H9 (cell line): ENCODE results near the gene LETM1. TPM values are rescaled to one million over a fixed set of nuclear protein-coding genes. Genes with fewer than 3 reads are reported as not detected.

Source experiments
- DNase-seq: peaks from one replicate; pipeline ENCODE4 v3.0.0-alpha.2; 2017
- H2AFZ ChIP-seq: one replicate; pipeline ENCODE4 v1.6.1; 2013; ENCODE audit warnings: mild to moderate bottlenecking, low read length, control low read depth, moderate library complexity
- H2AK5ac ChIP-seq: 2 replicates; pipeline ENCODE4 v1.6.1; 2013; ENCODE audit warnings: low read length, control low read depth, mixed read lengths; ENCODE audit not compliant: insufficient read length
- H2BK120ac ChIP-seq: one replicate; pipeline ENCODE4 v1.6.1; 2013; ENCODE audit warnings: low read depth, mild to moderate bottlenecking, low read length, control low read depth, inconsistent platforms; ENCODE audit not compliant: poor library complexity, severe bottlenecking
- H2BK12ac ChIP-seq: 2 replicates; pipeline ENCODE4 v1.6.1; 2013; ENCODE audit warnings: low read length, control low read depth, mixed read lengths, low read depth; ENCODE audit not compliant: insufficient read length
- H2BK15ac ChIP-seq: 2 replicates; pipeline ENCODE4 v1.6.1; 2013; ENCODE audit warnings: low read depth, low read length, control low read depth
- H2BK20ac ChIP-seq: one replicate; pipeline ENCODE4 v1.6.1; 2013; ENCODE audit warnings: low read depth, mild to moderate bottlenecking, low read length, control low read depth, inconsistent platforms; ENCODE audit not compliant: poor library complexity, severe bottlenecking
- H2BK5ac ChIP-seq: 2 replicates; pipeline ENCODE4 v1.6.1; 2013; ENCODE audit warnings: low read length, control low read depth, mixed read lengths; ENCODE audit not compliant: insufficient read length
- H3K14ac ChIP-seq: 2 replicates; pipeline ENCODE4 v1.6.1; 2013; ENCODE audit warnings: low read length, control low read depth; ENCODE audit not compliant: insufficient read depth
- H3K18ac ChIP-seq: 2 replicates; pipeline ENCODE4 v1.6.1; 2013; ENCODE audit warnings: low read depth, mild to moderate bottlenecking, mixed read lengths, low read length, control low read depth; ENCODE audit not compliant: insufficient read length
- H3K23ac ChIP-seq: 2 replicates; pipeline ENCODE4 v1.6.1; 2013; ENCODE audit warnings: low read length, control low read depth, mixed read lengths, low read depth; ENCODE audit not compliant: insufficient read length
- H3K23me2 ChIP-seq: 2 replicates; pipeline ENCODE4 v1.6.1; 2013; ENCODE audit warnings: low read depth, mild to moderate bottlenecking, mixed read lengths, low read length, control low read depth; ENCODE audit not compliant: insufficient read length, poor library complexity, severe bottlenecking
- H3K27ac ChIP-seq: 2 replicates; pipeline ENCODE4 v1.5.1; 2013; ENCODE audit warnings: low read length, control low read depth, mixed read lengths, low read depth; ENCODE audit not compliant: insufficient read length
- H3K27me3 ChIP-seq: 2 replicates; pipeline ENCODE4 v1.6.1; 2013; ENCODE audit warnings: low read length, control low read depth, inconsistent platforms; ENCODE audit not compliant: insufficient read depth
- H3K4ac ChIP-seq: 2 replicates; pipeline ENCODE4 v1.6.1; 2013; ENCODE audit warnings: low read depth, mild to moderate bottlenecking, control low read depth, inconsistent platforms, low read length, moderate library complexity
- H3K4me1 ChIP-seq: 2 replicates; pipeline ENCODE4 v1.6.1; 2013; ENCODE audit warnings: low read length, control low read depth, inconsistent platforms; ENCODE audit not compliant: insufficient read depth
- H3K4me2 ChIP-seq: 2 replicates; pipeline ENCODE4 v1.6.1; 2013; ENCODE audit warnings: low read length, control low read depth, mixed read lengths; ENCODE audit not compliant: insufficient read length, insufficient read depth
- H3K56ac ChIP-seq: 2 replicates; pipeline ENCODE4 v1.6.1; 2013; ENCODE audit warnings: low read depth, mild to moderate bottlenecking, mixed read lengths, low read length, control low read depth; ENCODE audit not compliant: insufficient read length
- H3K79me1 ChIP-seq: 2 replicates; pipeline ENCODE4 v1.6.1; 2013; ENCODE audit warnings: low read depth, mild to moderate bottlenecking, moderate library complexity, low read length, control low read depth, inconsistent platforms; ENCODE audit not compliant: insufficient read depth, poor library complexity, severe bottlenecking
- H3K79me2 ChIP-seq: 2 replicates; pipeline ENCODE4 v1.6.1; 2013; ENCODE audit warnings: low read length, control low read depth, inconsistent platforms; ENCODE audit not compliant: insufficient read depth
- H3K9ac ChIP-seq: 2 replicates; pipeline ENCODE4 v1.6.1; 2013; ENCODE audit warnings: low read length, control low read depth, mixed read lengths; ENCODE audit not compliant: insufficient read length; ENCODE audit errors: extremely low read depth
- H3K9me3 ChIP-seq: one replicate; pipeline ENCODE4 v1.6.1; 2013; ENCODE audit warnings: low read depth, low read length, inconsistent platforms; ENCODE audit not compliant: control insufficient read depth
- H3T11ph ChIP-seq: one replicate; pipeline ENCODE4 v1.6.1; 2013; ENCODE audit warnings: mild to moderate bottlenecking, low read length, control low read depth, inconsistent platforms
- H4K20me1 ChIP-seq: one replicate; pipeline ENCODE4 v1.6.1; 2013; ENCODE audit not compliant: control insufficient read depth, insufficient read length, insufficient read depth
- H4K5ac ChIP-seq: 2 replicates; pipeline ENCODE4 v1.6.1; 2013; ENCODE audit warnings: low read depth, mild to moderate bottlenecking, mixed read lengths, low read length, control low read depth; ENCODE audit not compliant: insufficient read length
- H4K8ac ChIP-seq: replicated peaks from 2 replicates; pipeline ENCODE4 v1.6.1; 2013; ENCODE audit warnings: low read length, control low read depth, mixed read lengths, low read depth; ENCODE audit not compliant: insufficient read length
- H4K91ac ChIP-seq: 2 replicates; pipeline ENCODE4 v1.6.1; 2013; ENCODE audit warnings: low read depth, mild to moderate bottlenecking, moderate library complexity, mixed read lengths, low read length, control low read depth; ENCODE audit not compliant: insufficient read length
- H3K27ac Mint-ChIP-seq, 3 experiments: 2 replicates in 2 of 3; 3 replicates in 1 of 3; pipeline ENCODE4 v1.8.0; 2020 to 2021; ENCODE audit warnings: mixed read lengths in 3 of 3, mild to moderate bottlenecking in 1 of 3, moderate library complexity in 1 of 3
- H3K27me3 Mint-ChIP-seq: 2 replicates; pipeline ENCODE4 v1.8.0; 2021; ENCODE audit warnings: low read depth, mild to moderate bottlenecking, moderate library complexity, mixed read lengths
- H3K36me3 Mint-ChIP-seq, 3 experiments: 2 replicates in 2 of 3; 3 replicates in 1 of 3; pipeline ENCODE4 v1.8.0; 2020 to 2021; ENCODE audit warnings: low read depth in 3 of 3, mixed read lengths in 3 of 3; ENCODE audit not compliant: insufficient read depth in 1 of 3
- H3K4me1 Mint-ChIP-seq, 2 experiments: 2 replicates each; pipeline ENCODE4 v1.8.0; 2020; ENCODE audit warnings: mixed read lengths in 2 of 2
- H3K4me3 Mint-ChIP-seq, 2 experiments: 2 replicates in 1 of 2; 3 replicates in 1 of 2; pipeline ENCODE4 v1.8.0; 2020 to 2021; ENCODE audit warnings: mild to moderate bottlenecking in 2 of 2, mixed read lengths in 2 of 2, moderate library complexity in 1 of 2
- H3K9me3 Mint-ChIP-seq, 2 experiments: 2 replicates in 1 of 2; 3 replicates in 1 of 2; pipeline ENCODE4 v1.8.0; 2020; ENCODE audit warnings: mild to moderate bottlenecking in 2 of 2, mixed read lengths in 2 of 2, moderate library complexity in 1 of 2
- WGBS: extraction: QIAGEN DNeasy Blood & Tissue Kit; methylation state at CpG from one replicate; pipeline ENCODE4 v1.1.7; 2013; ENCODE audit warnings: missing lambda C conversion rate, low lambda C conversion rate, mixed read lengths; ENCODE audit not compliant: insufficient read length; ENCODE audit errors: extremely low coverage; 5-methylcytosine and 5-hydroxymethylcytosine counted together
- total RNA-seq: library from RNA; stranded (reverse); gene quantifications from 2 replicates; pipeline ENCODE4 v1.2.1, GENCODE V29; 2021
- TF ChIP-seq, protein P1 (sequence below): fragments of 200-600 bp; sonication (generic); conservative IDR thresholded peaks from 3 replicates; pipeline ENCODE4 v1.8.0; 2021; ENCODE audit warnings: antibody characterized with exemption, mild to moderate bottlenecking

The LETM1 gene
- total RNA-seq, 1 experiment from 2014 or later: 43.4 TPM

DNA sequence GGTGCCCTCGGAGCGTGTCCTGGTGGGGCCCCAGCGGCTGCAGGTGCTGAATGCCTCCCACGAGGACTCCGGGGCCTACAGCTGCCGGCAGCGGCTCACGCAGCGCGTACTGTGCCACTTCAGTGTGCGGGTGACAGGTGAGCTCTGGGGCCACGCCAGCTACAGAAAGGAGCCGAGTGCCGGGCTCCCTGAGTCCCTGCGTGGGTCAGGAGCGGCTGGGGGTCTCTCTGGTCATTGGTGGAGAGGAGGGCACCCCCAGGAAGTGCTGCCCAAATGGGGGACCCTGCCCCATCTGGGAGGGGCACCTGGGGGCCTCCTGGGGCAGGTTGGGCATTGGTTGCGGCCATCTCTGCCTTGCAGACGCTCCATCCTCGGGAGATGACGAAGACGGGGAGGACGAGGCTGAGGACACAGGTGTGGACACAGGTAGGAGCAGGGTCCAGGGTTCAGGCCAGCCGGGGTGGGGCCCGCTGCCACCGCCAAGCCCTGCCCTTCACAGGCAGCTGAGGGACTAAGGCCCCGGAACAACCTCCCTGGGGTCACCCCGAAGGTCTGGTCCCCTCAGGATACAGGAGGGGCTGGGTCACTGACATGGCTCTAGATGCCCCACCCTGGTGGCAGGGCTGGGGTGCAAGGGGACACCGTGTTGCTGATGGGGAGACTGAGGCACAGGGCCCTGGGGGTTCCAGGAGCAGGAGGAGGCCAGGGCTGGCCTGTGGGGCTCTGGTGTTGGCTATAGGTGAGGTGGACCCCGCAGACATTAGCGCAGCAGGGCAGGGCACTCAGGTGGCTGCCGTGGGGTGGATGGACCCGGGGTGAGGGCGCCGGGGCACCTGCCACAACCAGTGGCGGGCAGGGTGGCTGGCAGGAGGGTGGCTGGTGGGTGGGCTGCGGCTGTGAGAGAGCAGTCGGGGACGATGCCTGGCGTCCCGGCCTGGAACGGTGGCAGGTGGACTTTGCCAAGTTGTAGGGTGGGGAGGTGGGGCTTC lies 56.3 kb downstream of the LETM1 start:
- H2BK120ac ChIP-seq: no peak overlapping the region
- H3K4ac ChIP-seq: no peak overlapping the region
- no peak overlapping the region for H2BK5ac ChIP-seq
- Mint-ChIP-seq H3K4me1 (peaks cover 0 to 11% of the 10 kb centered on the region in 2 experiments; a peak in 1 of 4 replicates), H3K4me3 (no peak overlapping the region), H3K9me3 (no peaks in the 10 kb centered on the region), H3K27me3 (peaks cover 4% of the 10 kb centered on the region), H3K27ac (peak overlapping the region in 2 of 3 experiments; percentile 32 to 85; a peak in 1 of 7 replicates), H3K36me3 (peaks cover 1 to 44% (median 33%) of the 10 kb centered on the region in 3 experiments; a peak in 5 of 7 replicates)
- no peak overlapping the region for H3K18ac ChIP-seq
- no peak overlapping the region for H3K27ac ChIP-seq
- H2AK5ac ChIP-seq: no peak overlapping the region
- DNase-seq: no peak
- H4K20me1 ChIP-seq: no peaks in the 10 kb centered on the region
- no CpG with 5 or more reads among the region's 41 CpGs for WGBS
- no peaks in the 10 kb centered on the region; the same call in 1 of the 2 replicates for H3K27me3 ChIP-seq
- H3K14ac ChIP-seq: no peak overlapping the region
- H3K79me2 ChIP-seq: no peaks in the 10 kb centered on the region
- no peaks in the 10 kb centered on the region for H3K9me3 ChIP-seq
- H2BK20ac ChIP-seq: no peak overlapping the region
- H3K23ac ChIP-seq: no peak overlapping the region
- no peak overlapping the region for H4K91ac ChIP-seq
- no peak overlapping the region for H4K8ac ChIP-seq
- no peak overlapping the region for H4K5ac ChIP-seq
- TF ChIP-seq, protein P1, sequence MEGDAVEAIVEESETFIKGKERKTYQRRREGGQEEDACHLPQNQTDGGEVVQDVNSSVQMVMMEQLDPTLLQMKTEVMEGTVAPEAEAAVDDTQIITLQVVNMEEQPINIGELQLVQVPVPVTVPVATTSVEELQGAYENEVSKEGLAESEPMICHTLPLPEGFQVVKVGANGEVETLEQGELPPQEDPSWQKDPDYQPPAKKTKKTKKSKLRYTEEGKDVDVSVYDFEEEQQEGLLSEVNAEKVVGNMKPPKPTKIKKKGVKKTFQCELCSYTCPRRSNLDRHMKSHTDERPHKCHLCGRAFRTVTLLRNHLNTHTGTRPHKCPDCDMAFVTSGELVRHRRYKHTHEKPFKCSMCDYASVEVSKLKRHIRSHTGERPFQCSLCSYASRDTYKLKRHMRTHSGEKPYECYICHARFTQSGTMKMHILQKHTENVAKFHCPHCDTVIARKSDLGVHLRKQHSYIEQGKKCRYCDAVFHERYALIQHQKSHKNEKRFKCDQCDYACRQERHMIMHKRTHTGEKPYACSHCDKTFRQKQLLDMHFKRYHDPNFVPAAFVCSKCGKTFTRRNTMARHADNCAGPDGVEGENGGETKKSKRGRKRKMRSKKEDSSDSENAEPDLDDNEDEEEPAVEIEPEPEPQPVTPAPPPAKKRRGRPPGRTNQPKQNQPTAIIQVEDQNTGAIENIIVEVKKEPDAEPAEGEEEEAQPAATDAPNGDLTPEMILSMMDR: no peak
- H2AFZ ChIP-seq: no peak overlapping the region
- H3K9ac ChIP-seq: no peak overlapping the region
- H3K56ac ChIP-seq: no peak overlapping the region
- H3T11ph ChIP-seq: no peak overlapping the region
- no peak overlapping the region for H2BK15ac ChIP-seq
- H3K4me1 ChIP-seq: no peaks in the 10 kb centered on the region
- no peaks in the 10 kb centered on the region for H3K23me2 ChIP-seq
- no peak overlapping the region for H3K4me2 ChIP-seq
- H2BK12ac ChIP-seq: no peak overlapping the region
- no peaks in the 10 kb centered on the region for H3K79me1 ChIP-seq
